Superior temporal gyrus (tissue), 1 donor: ENCODE measurements around the gene CLEC12A.

Experiments used
- DNase-seq: peaks from one replicate; pipeline ENCODE4 v3.0.0-alpha.2; 2016; ENCODE audit errors: extremely low spot score

CLEC12A gene

DNA sequence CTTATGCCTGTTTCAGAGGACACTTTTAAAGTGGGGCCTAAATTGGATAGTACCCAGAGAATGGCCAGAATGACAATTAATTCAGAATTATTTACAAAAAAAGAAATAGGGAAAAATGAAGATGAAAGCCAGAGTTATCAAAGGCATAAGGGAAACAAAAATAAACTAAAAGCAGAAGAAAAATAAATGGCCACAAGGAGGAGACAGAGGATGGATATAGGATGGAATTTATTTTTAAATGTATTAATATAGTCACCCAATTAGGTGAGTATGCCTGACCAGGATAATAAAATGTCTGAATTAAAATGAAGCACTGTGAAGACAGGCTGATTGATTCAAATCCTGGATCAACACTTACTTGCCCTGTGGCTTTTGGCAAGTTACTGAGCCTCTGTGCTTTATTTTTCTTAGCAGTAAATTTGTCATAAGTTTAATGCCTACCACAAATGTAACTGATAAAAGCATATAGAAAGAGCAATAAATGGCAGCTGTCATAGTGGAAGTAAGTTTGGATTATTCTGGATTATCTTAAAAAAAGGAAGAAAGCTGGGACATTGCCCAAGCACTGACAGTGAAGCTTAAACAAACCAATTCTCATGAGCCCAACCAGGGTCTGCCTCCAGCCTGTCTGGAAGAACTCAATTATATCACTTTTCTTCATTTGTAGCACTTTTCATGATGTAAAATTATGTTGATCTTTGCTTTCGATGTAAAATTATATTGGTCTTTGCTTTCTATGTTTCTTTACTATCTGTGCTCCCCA lies 62.8 kb downstream of the CLEC12A start:
- DNase-seq, result peak; percentile 43
